Chondrocyte (in vitro differentiated cells): ENCODE results near the gene RTTN. TPM values are rescaled to one million over a fixed set of nuclear protein-coding genes. Genes with fewer than 3 reads are reported as not detected.

Experiments used
- DNase-seq: peaks from one replicate; pipeline ENCODE4 v3.0.0; 2021; ENCODE audit warnings: mixed read lengths, low spot score
- H3K27ac Mint-ChIP-seq: one replicate; pipeline ENCODE4 v1.8.0; 2021; ENCODE audit warnings: mild to moderate bottlenecking, moderate library complexity, mixed read lengths; ENCODE audit not compliant: unreplicated experiment
- H3K27me3 Mint-ChIP-seq: 2 replicates; pipeline ENCODE4 v1.8.0; 2021; ENCODE audit warnings: low read depth, mixed read lengths
- H3K36me3 Mint-ChIP-seq: 2 replicates; pipeline ENCODE4 v1.8.0; 2021; ENCODE audit warnings: low read depth, mixed read lengths
- H3K4me1 Mint-ChIP-seq: 2 replicates; pipeline ENCODE4 v1.8.0; 2021; ENCODE audit warnings: low read depth, mild to moderate bottlenecking, mixed read lengths
- H3K4me3 Mint-ChIP-seq: one replicate; pipeline ENCODE4 v1.8.0; 2021; ENCODE audit warnings: mild to moderate bottlenecking, moderate library complexity, mixed read lengths; ENCODE audit not compliant: unreplicated experiment
- H3K9me3 Mint-ChIP-seq: 2 replicates; pipeline ENCODE4 v1.8.0; 2021; ENCODE audit warnings: low read depth, mixed read lengths
- CTCF ChIP-seq: fragments of 200-600 bp; sonication (generic); IDR thresholded peaks from 2 replicates; pipeline ENCODE4 v1.5.0; 2021; ENCODE audit warnings: antibody characterized with exemption, mild to moderate bottlenecking, moderate library complexity
- total RNA-seq: library from RNA; stranded (reverse); gene quantifications from 3 replicates; pipeline ENCODE4 v1.2.1, GENCODE V29; 2021

Gene RTTN
- total RNA-seq, 1 donor from 2014 or later: 4.8 TPM

GRCh38 chr18:70200286-70200685, 5.2 kb downstream of the RTTN start:
- Mint-ChIP-seq H3K36me3 (peaks cover 3% of the 10 kb centered on the region), H3K4me3 (no peak overlapping the region), H3K4me1 (peaks cover 10% of the 10 kb centered on the region), H3K27ac (no peak overlapping the region), H3K27me3 (no peaks in the 10 kb centered on the region), H3K9me3 (no peaks in the 10 kb centered on the region)
- TF ChIP-seq CTCF: no peak
- DNase-seq: no peak

DNA sequence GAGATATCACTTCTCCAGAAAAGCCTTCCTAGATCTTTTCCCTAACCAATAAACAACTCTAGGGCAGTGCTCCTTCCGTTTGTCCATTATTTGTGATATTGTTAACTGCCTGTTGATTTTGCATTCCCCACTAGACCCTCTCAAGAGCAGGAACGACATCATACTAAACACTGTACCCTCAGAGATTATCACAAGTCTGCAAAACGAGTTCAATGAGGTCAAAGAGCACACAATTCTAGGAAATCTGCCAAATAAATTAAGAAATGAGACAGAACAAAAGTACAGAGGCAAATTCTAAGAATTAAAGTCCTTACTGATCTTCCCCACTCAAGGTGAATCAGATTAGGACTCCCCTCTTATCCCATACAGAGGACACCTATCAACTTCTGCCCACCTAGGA, 7.6 kb downstream of the RTTN start:
- Mint-ChIP-seq H3K4me1 (no peaks in the 10 kb centered on the region), H3K9me3 (no peaks in the 10 kb centered on the region), H3K27me3 (no peaks in the 10 kb centered on the region), H3K4me3 (no peak overlapping the region), H3K27ac (no peak overlapping the region), H3K36me3 (peaks cover 6% of the 10 kb centered on the region)
- TF ChIP-seq CTCF: no peak
- no peak for DNase-seq

- Mint-ChIP-seq H3K4me1 (no peaks in the 10 kb centered on the region), H3K27me3 (no peaks in the 10 kb centered on the region), H3K9me3 (no peaks in the 10 kb centered on the region), H3K36me3 (peaks cover 6% of the 10 kb centered on the region), H3K4me3 (no peak overlapping the region), H3K27ac (no peak overlapping the region)
- no peak for DNase-seq
- TF ChIP-seq CTCF: no peak
Observed at GRCh38 chr18:70197026-70197425, 8.5 kb downstream of the RTTN start.

- no peaks in the 10 kb centered on the region for H3K4me1 Mint-ChIP-seq
- H3K9me3 Mint-ChIP-seq: no peaks in the 10 kb centered on the region
- H3K27ac Mint-ChIP-seq: peak overlapping the region; percentile 18
- H3K27me3 Mint-ChIP-seq: no peaks in the 10 kb centered on the region
- peak; percentile 95 for TF ChIP-seq CTCF
- H3K36me3 Mint-ChIP-seq: peaks cover 6% of the 10 kb centered on the region
- no peak overlapping the region for H3K4me3 Mint-ChIP-seq
- DNase-seq: no peak
Observed at GRCh38 chr18:70195852-70196434, 9.5 kb downstream of the RTTN start.

DNA sequence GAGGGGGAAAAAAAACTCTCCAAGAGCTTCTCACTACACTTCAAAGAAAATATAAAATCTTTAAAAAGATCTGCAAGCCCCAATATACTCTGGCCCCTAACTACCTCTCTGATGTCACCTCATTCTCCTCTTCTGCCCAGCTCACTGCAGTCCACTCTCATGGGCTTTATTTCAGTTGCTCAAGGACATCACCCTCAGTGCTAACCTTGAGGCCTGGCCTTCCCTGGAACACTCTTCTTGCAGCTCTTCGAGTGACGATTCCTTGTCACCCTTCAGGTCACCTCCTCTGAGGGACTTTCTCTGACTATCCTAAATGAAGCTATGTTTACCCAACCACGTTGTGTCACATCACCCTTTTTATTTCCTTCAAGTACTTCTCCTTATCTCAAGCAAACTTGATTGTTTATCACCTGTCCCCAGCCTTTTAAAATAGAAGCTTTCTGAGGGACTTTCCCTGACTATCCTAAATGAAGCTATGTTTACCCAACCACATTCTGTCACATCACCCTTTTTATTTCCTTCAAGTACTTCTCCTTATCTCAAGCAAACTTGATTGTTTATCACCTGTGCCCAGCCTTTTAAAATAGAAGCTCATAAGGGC, 10.4 kb downstream of the RTTN start:
- no peak for DNase-seq
- Mint-ChIP-seq H3K27me3 (no peaks in the 10 kb centered on the region), H3K27ac (no peak overlapping the region), H3K4me1 (no peaks in the 10 kb centered on the region), H3K36me3 (peaks cover 5% of the 10 kb centered on the region), H3K9me3 (no peaks in the 10 kb centered on the region), H3K4me3 (no peak overlapping the region)
- no peak for TF ChIP-seq CTCF
